ENCODE measurements around the gene PPM1E.

PPM1E gene

GRCh38 chr17:58996968-58997367 lies 241.3 kb downstream of the PPM1E start:
- DNase-seq (ENCODE audit: low read depth): no peak

GRCh38 chr17:58997756-58998553 lies 242.3 kb downstream of the PPM1E start:
- no peak for DNase-seq (ENCODE audit: low read depth)

GRCh38 chr17:58998871-58999270 lies 243.2 kb downstream of the PPM1E start:
- no peak for DNase-seq (ENCODE audit: low read depth)

GRCh38 chr17:58999500-58999899 lies 243.8 kb downstream of the PPM1E start:
- no peak for DNase-seq (ENCODE audit: low read depth)

GRCh38 chr17:59000022-59000421 lies 244.4 kb downstream of the PPM1E start:
- no peak for DNase-seq (ENCODE audit: low read depth)

- peak; percentile 57 for DNase-seq (ENCODE audit: low read depth)
Measured at GRCh38 chr17:59001158-59001814, 245.6 kb downstream of the PPM1E start.

GRCh38 chr17:59002126-59002525 lies 246.5 kb downstream of the PPM1E start:
- no peak for DNase-seq (ENCODE audit: low read depth)

GRCh38 chr17:59002848-59003247 lies 247.2 kb downstream of the PPM1E start:
- no peak for DNase-seq (ENCODE audit: low read depth)

GRCh38 chr17:59003860-59004259 lies 248.2 kb downstream of the PPM1E start:
- DNase-seq (ENCODE audit: low read depth): no peak

GRCh38 chr17:59004338-59005111 lies 248.9 kb downstream of the PPM1E start:
- DNase-seq (ENCODE audit: low read depth): peak; percentile 45

- DNase-seq (ENCODE audit: low read depth): no peak
Measured at GRCh38 chr17:59007995-59008394, 252.3 kb downstream of the PPM1E start.

GRCh38 chr17:59008737-59009136 lies 253.1 kb downstream of the PPM1E start:
- DNase-seq (ENCODE audit: low read depth): no peak

- no peak for DNase-seq (ENCODE audit: low read depth)
Measured at GRCh38 chr17:59010026-59010425, 254.4 kb downstream of the PPM1E start.

GRCh38 chr17:59011975-59012374 lies 256.3 kb downstream of the PPM1E start:
- DNase-seq (ENCODE audit: low read depth): no peak

GRCh38 chr17:59018019-59018418 lies 262.4 kb downstream of the PPM1E start:
- no peak for DNase-seq (ENCODE audit: low read depth)

GRCh38 chr17:59024916-59025315 lies 269.3 kb downstream of the PPM1E start:
- no peak for DNase-seq (ENCODE audit: low read depth)

GRCh38 chr17:59026176-59026939 lies 270.7 kb downstream of the PPM1E start:
- DNase-seq (ENCODE audit: low read depth): no peak

- no peak for DNase-seq (ENCODE audit: low read depth)
Measured at GRCh38 chr17:59027750-59028149, 272.1 kb downstream of the PPM1E start.

GRCh38 chr17:59028328-59028727 lies 272.7 kb downstream of the PPM1E start:
- no peak for DNase-seq (ENCODE audit: low read depth)

GRCh38 chr17:59030811-59031210 lies 275.2 kb downstream of the PPM1E start:
- no peak for DNase-seq (ENCODE audit: low read depth)
